Measurements from ENCODE around the gene LRRTM4.

- TF ChIP-seq CSRNP3 (CRISPR knock-in tag; IDR thresholded peaks at IDR 0.05): no peak
- no peak for TF ChIP-seq PATZ1 (CRISPR knock-in tag; IDR thresholded peaks at IDR 0.05; ENCODE audit: borderline replicate concordance)
- TF ChIP-seq OSR1 (CRISPR knock-in tag; IDR thresholded peaks at IDR 0.05): no peak
- TF ChIP-seq TCF4 (CRISPR knock-in tag; IDR thresholded peaks at IDR 0.05; ENCODE audit: borderline replicate concordance): 0 out of 2 replicates have a peak, but pooled peaks have one; percentile 20
These were observed 293.8 kb downstream of the LRRTM4 start for GRCh38 chr2:77228391-77228790.
